ENCODE measurements around the gene CLDN17. TPM values are rescaled to one million over a fixed set of nuclear protein-coding genes. Genes with fewer than 3 reads are reported as not detected.

Gene CLDN17
- total RNA-seq, 1 donor from 2014 or later: not detected

GRCh38 chr21:30138483-30138882, 28.1 kb downstream of the CLDN17 start:
- DNase-seq (no peak), ATAC-seq (no peak)
- intact Hi-C loops (cut with micrococcal nuclease): no loop called here

GRCh38 chr21:30129246-30129645, 37.4 kb downstream of the CLDN17 start:
- no peak for DNase-seq
- no peak for ATAC-seq
- intact Hi-C loops (cut with micrococcal nuclease): no loop called here

DNA sequence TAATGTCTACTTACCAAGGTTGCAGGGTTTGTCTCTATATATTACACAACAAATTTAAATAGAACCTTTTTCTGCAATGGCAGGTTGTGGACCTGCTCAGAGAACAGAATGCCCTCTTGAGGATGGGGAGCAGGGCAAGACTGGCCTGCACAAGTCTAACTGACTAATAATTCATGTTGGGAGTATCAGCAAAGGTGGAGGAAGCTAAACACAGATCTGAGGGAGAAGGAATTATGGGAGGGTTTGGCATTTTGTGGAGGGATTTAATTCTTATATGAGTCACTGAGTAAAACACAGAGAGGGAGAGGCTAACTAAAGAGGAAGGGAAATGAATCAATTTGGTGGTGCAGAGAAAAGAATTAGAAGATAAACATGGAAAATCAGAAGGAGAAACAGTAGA, 40.0 kb downstream of the CLDN17 start:
- DNase-seq: no peak
- intact Hi-C loops (cut with micrococcal nuclease): no loop called here
- no peak for ATAC-seq

DNA sequence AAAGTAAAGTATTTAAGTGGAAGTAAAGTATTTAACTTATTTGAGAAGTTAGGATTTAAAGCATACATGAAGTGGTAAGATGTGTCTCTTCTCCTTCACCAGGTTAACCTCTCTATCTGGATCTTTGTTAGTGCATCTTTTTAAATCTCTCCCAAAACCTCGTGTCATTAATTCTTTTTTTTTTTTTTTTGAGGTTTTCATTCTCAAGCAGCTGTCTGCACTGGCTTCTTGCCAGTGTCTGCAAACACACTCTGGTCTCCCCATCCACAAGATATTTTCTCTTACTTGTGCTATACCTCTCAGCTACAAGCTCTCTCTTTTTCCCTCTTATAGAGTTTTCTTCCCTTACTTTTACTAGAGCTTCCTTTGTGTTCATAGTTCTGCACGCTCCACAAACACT, 49.0 kb downstream of the CLDN17 start:
- DNase-seq: no peak
- no peak for ATAC-seq
- intact Hi-C loops (cut with micrococcal nuclease): no loop called here

- DNase-seq (no peak), ATAC-seq (no peak)
- intact Hi-C loops (cut with micrococcal nuclease): no loop called here
These were observed 50.1 kb downstream of the CLDN17 start for GRCh38 chr21:30116479-30116878.

Other genes with a start within 250 kb of the CLDN17 start
- not detected for gene GRIK1, start 226.8 kb downstream of the CLDN17 start, total RNA-seq
- not detected for gene CLDN8, start 49.3 kb upstream of the CLDN17 start, total RNA-seq
- not detected for gene KRTAP24-1, start 116.1 kb upstream of the CLDN17 start, total RNA-seq
- gene KRTAP25-1, start 122.7 kb upstream of the CLDN17 start, total RNA-seq: not detected
- not detected for gene KRTAP26-1, start 153.5 kb upstream of the CLDN17 start, total RNA-seq
- not detected for gene KRTAP27-1, start 170.9 kb upstream of the CLDN17 start, total RNA-seq
- not detected for gene KRTAP23-1, start 181.8 kb upstream of the CLDN17 start, total RNA-seq
- gene KRTAP13-2, start 205.5 kb upstream of the CLDN17 start, total RNA-seq: not detected
- gene KRTAP13-1, start 229.2 kb upstream of the CLDN17 start, total RNA-seq: not detected